Astrocyte (in vitro differentiated cells and primary cell): ENCODE data around the gene PCGF5. TPM values are rescaled to one million over a fixed set of nuclear protein-coding genes. Genes with fewer than 3 reads are reported as not detected.
A peak's percentile ranks its signal among the peaks of the same experiment; 100 is the strongest.
"Not testable (repeated sequence)": the region's sequence is repeated elsewhere in the genome, so short reads cannot be mapped to it uniquely, and the experiment has no call there.

Experiments used
- DNase-seq: peaks from one replicate; pipeline ENCODE4 v3.0.0-alpha.2; 2010; ENCODE audit warnings: low read depth
- FAIRE-seq: peaks from 2 replicates; lab custom pipeline; 2011; peaks lifted over from hg19 to GRCh38; lab: Jason Lieb, UNC
- H2AFZ ChIP-seq: 2 replicates; pipeline ENCODE4 v1.6.0; 2012; ENCODE audit warnings: low read depth, low read length, inconsistent platforms
- H3K27ac ChIP-seq: 2 replicates; pipeline ENCODE4 v1.5.1; 2011; ENCODE audit warnings: low read depth, low read length, inconsistent platforms
- H3K27me3 ChIP-seq: 2 replicates; pipeline ENCODE4 v1.6.0; 2011; ENCODE audit warnings: low read length, inconsistent platforms; ENCODE audit not compliant: insufficient read depth
- H3K36me3 ChIP-seq: 2 replicates; pipeline ENCODE4 v1.5.1; 2011; ENCODE audit warnings: low read length, inconsistent platforms; ENCODE audit not compliant: insufficient read depth
- H3K4me1 ChIP-seq: 2 replicates; pipeline ENCODE4 v1.5.1; 2011; ENCODE audit warnings: low read length, inconsistent platforms; ENCODE audit not compliant: insufficient read depth
- H3K4me2 ChIP-seq: 2 replicates; pipeline ENCODE4 v1.6.0; 2012; ENCODE audit warnings: low read length, inconsistent platforms
- H3K4me3 ChIP-seq: 2 replicates; pipeline ENCODE4 v1.5.1; 2011; ENCODE audit warnings: low read depth, mild to moderate bottlenecking, low read length, inconsistent platforms; ENCODE audit not compliant: insufficient read depth
- H3K79me2 ChIP-seq: 2 replicates; pipeline ENCODE4 v1.6.0; 2012; ENCODE audit warnings: mild to moderate bottlenecking, low read length, inconsistent platforms; ENCODE audit not compliant: insufficient read depth
- H3K9ac ChIP-seq: 2 replicates; pipeline ENCODE4 v1.6.0; 2012; ENCODE audit warnings: mild to moderate bottlenecking, low read length, inconsistent platforms
- H3K9me3 ChIP-seq: 2 replicates; pipeline ENCODE4 v1.5.1; 2012; ENCODE audit warnings: low read depth, mild to moderate bottlenecking, low read length, inconsistent platforms; ENCODE audit not compliant: insufficient read depth
- H4K20me1 ChIP-seq: 2 replicates; pipeline ENCODE4 v1.6.0; 2012; ENCODE audit warnings: low read length, inconsistent platforms; ENCODE audit not compliant: insufficient read depth
- H3K27ac Mint-ChIP-seq: one replicate; pipeline ENCODE4 v1.8.0; 2021; ENCODE audit warnings: mild to moderate bottlenecking, mixed read lengths; ENCODE audit not compliant: unreplicated experiment
- H3K27me3 Mint-ChIP-seq: one replicate; pipeline ENCODE4 v1.8.0; 2021; ENCODE audit warnings: low read depth, mixed read lengths; ENCODE audit not compliant: unreplicated experiment
- H3K36me3 Mint-ChIP-seq: one replicate; pipeline ENCODE4 v1.8.0; 2021; ENCODE audit warnings: low read depth, mixed read lengths; ENCODE audit not compliant: unreplicated experiment
- H3K4me1 Mint-ChIP-seq: one replicate; pipeline ENCODE4 v1.8.0; 2021; ENCODE audit warnings: low read depth, mixed read lengths; ENCODE audit not compliant: unreplicated experiment
- H3K4me3 Mint-ChIP-seq: one replicate; pipeline ENCODE4 v1.8.0; 2021; ENCODE audit warnings: mild to moderate bottlenecking, moderate library complexity, mixed read lengths; ENCODE audit not compliant: unreplicated experiment
- H3K9me3 Mint-ChIP-seq: one replicate; pipeline ENCODE4 v1.8.0; 2021; ENCODE audit warnings: mild to moderate bottlenecking, mixed read lengths; ENCODE audit not compliant: unreplicated experiment
- EZH2 ChIP-seq: IDR thresholded peaks from 2 replicates; pipeline ENCODE4 v1.6.1; 2012; ENCODE audit warnings: mild to moderate bottlenecking, low read length, inconsistent platforms; ENCODE audit not compliant: insufficient read depth
- total RNA-seq: library from RNA; stranded (reverse); gene quantifications from 2 replicates; pipeline ENCODE4 v1.2.1, GENCODE V29; 2021
- TF ChIP-seq, protein P1 (sequence below): IDR thresholded peaks from 2 replicates; pipeline ENCODE4 v1.5.1; 2011; ENCODE audit warnings: low read depth, mild to moderate bottlenecking, inconsistent platforms, low read length, moderate library complexity; ENCODE audit not compliant: insufficient read depth

PCGF5 gene
- total RNA-seq, 1 donor from 2014 or later = 31.5 TPM

GRCh38 chr10:91185239-91185875, 35.1 kb upstream of the PCGF5 start:
- no peaks in the 10 kb centered on the region for H3K36me3 ChIP-seq
- no peak for FAIRE-seq
- H3K27me3 ChIP-seq = no peaks in the 10 kb centered on the region
- no peaks in the 10 kb centered on the region for H4K20me1 ChIP-seq
- Mint-ChIP-seq H3K27ac (peak overlapping the region; percentile 97), H3K9me3 (peaks cover 5% of the 10 kb centered on the region), H3K4me1 (peaks cover 12% of the 10 kb centered on the region), H3K27me3 (no peaks in the 10 kb centered on the region), H3K4me3 (no peak overlapping the region), H3K36me3 (peaks cover 2% of the 10 kb centered on the region)
- TF ChIP-seq, protein P1, sequence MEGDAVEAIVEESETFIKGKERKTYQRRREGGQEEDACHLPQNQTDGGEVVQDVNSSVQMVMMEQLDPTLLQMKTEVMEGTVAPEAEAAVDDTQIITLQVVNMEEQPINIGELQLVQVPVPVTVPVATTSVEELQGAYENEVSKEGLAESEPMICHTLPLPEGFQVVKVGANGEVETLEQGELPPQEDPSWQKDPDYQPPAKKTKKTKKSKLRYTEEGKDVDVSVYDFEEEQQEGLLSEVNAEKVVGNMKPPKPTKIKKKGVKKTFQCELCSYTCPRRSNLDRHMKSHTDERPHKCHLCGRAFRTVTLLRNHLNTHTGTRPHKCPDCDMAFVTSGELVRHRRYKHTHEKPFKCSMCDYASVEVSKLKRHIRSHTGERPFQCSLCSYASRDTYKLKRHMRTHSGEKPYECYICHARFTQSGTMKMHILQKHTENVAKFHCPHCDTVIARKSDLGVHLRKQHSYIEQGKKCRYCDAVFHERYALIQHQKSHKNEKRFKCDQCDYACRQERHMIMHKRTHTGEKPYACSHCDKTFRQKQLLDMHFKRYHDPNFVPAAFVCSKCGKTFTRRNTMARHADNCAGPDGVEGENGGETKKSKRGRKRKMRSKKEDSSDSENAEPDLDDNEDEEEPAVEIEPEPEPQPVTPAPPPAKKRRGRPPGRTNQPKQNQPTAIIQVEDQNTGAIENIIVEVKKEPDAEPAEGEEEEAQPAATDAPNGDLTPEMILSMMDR = no peak
- no peak for TF ChIP-seq EZH2
- no peak overlapping the region for H3K4me3 ChIP-seq
- H3K79me2 ChIP-seq = peaks cover 30% of the 10 kb centered on the region
- H3K9ac ChIP-seq = peak overlapping the region; percentile 11
- peak overlapping the region; percentile 55 for H3K4me2 ChIP-seq
- H3K27ac ChIP-seq = peak overlapping the region; percentile 61
- peak; percentile 65 for DNase-seq
- no peaks in the 10 kb centered on the region for H3K9me3 ChIP-seq
- peak overlapping the region; percentile 86 for H2AFZ ChIP-seq
- H3K4me1 ChIP-seq = peaks cover 12% of the 10 kb centered on the region

- peaks cover 2% of the 10 kb centered on the region for H3K36me3 Mint-ChIP-seq
- H3K9ac ChIP-seq = no peak overlapping the region
- H3K36me3 ChIP-seq = no peaks in the 10 kb centered on the region
- H3K9me3 Mint-ChIP-seq = peaks cover 2% of the 10 kb centered on the region
- no peaks in the 10 kb centered on the region for H3K9me3 ChIP-seq
- no peak overlapping the region for H3K4me3 Mint-ChIP-seq
- H4K20me1 ChIP-seq = no peaks in the 10 kb centered on the region
- TF ChIP-seq, protein P1 = no peak
- no peak for TF ChIP-seq EZH2
- no peaks in the 10 kb centered on the region for H3K27me3 Mint-ChIP-seq
- H3K27ac Mint-ChIP-seq = no peak overlapping the region
- no peak overlapping the region for H2AFZ ChIP-seq
- FAIRE-seq = no peak
- H3K27ac ChIP-seq = no peak overlapping the region
- H3K79me2 ChIP-seq = peaks cover 28% of the 10 kb centered on the region
- no peak for DNase-seq
- peaks cover 24% of the 10 kb centered on the region for H3K4me1 Mint-ChIP-seq
- H3K4me2 ChIP-seq = no peak overlapping the region
- H3K4me3 ChIP-seq = no peak overlapping the region
- no peaks in the 10 kb centered on the region for H3K27me3 ChIP-seq
- peaks cover 20% of the 10 kb centered on the region for H3K4me1 ChIP-seq
Measured at GRCh38 chr10:91187156-91187555, 33.3 kb upstream of the PCGF5 start.

- not testable (repeated sequence) for FAIRE-seq, H4K20me1 ChIP-seq, H3K27ac ChIP-seq, H3K27me3 Mint-ChIP-seq, H3K9me3 Mint-ChIP-seq, H3K9me3 ChIP-seq, H3K36me3 ChIP-seq, H3K27ac Mint-ChIP-seq, H3K4me3 Mint-ChIP-seq, H3K4me2 ChIP-seq, DNase-seq, H3K9ac ChIP-seq, H3K36me3 Mint-ChIP-seq, H2AFZ ChIP-seq, H3K4me3 ChIP-seq, H3K27me3 ChIP-seq
- Histone ChIP-seq H3K79me2 (peaks cover 24% of the 10 kb centered on the region), H3K4me1 (peaks cover 20% of the 10 kb centered on the region)
- H3K4me1 Mint-ChIP-seq = peaks cover 24% of the 10 kb centered on the region
Measured at GRCh38 chr10:91188010-91188409, 32.5 kb upstream of the PCGF5 start.
